ENCODE measurements around the gene SLX4IP.

- TF ChIP-seq CTCF (IDR thresholded peaks at IDR 0.05) (no peak), MAX (CRISPR knock-in tag; IDR thresholded peaks at IDR 0.05) (no peak), ETV6 (CRISPR knock-in tag; IDR thresholded peaks at IDR 0.05) (no peak), RELA (CRISPR knock-in tag; IDR thresholded peaks at IDR 0.05; ENCODE audit: borderline replicate concordance) (no peak)
Observed at GRCh38 chr20:10488534-10488933, 53.4 kb downstream of the SLX4IP start.

All from WTC11 (cell line).